HG03159 (cell line): ENCODE results near the gene MAP3K14.
A peak's percentile ranks its signal among the peaks of the same experiment; 100 is the strongest.

ENCODE experiments used
- ATAC-seq: cut with Tn5 transposase; IDR thresholded peaks from one replicate; pipeline ENCODE4 v1.9.1; 2021; ENCODE audit warnings: mild to moderate bottlenecking, moderate library complexity; ENCODE audit not compliant: unreplicated experiment

The MAP3K14 gene

DNA sequence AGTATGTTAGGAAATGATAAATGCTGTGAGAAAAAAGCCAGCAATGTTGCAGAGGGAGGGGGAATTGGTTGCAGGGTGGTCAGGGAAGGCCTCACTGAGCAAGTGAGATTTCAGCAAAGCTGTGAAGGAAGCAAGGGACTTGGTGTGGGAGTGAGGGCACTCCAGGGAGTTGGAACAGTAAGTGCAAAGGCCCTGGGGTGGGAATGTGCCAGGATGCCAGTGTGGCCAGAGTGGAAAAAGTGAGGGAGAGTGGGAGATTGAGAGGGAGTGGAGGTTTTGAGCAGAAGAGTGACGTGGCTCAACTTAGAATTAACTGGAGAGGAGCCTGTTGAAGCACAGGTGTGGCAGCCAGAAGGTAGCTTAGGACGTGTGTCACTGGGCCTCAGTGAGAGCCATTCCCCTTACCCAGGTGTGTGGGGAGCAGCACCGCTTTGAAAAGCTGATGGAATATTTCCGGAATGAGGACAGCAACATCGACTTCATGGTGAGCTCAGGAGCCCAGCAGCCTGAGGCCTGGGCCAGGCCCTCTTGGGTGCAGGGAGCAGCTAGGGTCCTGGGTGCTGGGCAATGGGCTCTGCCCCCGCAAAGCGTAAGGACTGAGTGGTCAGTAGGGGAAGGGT, 78.6 kb downstream of the MAP3K14 start:
- no peak for ATAC-seq

DNA sequence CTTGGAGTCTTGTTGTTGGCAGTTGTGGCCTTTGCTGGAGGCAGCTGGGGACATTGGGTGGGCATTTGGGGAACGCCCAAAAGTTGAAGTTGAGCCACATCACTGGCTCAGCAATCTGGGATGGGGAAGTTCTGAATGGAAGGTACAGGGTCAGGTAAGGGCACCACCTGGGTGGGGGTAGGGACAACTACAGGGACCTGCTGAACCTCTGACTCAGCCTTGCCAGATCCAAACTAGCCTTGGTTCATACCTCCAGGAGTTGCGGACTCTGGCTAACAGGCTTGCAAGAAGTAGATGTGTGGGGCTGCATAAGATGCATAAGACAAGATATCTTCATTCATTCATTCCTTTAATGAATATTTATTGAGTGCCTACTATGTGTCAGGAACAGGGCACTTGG, 79.1 kb downstream of the MAP3K14 start:
- no peak for ATAC-seq

DNA sequence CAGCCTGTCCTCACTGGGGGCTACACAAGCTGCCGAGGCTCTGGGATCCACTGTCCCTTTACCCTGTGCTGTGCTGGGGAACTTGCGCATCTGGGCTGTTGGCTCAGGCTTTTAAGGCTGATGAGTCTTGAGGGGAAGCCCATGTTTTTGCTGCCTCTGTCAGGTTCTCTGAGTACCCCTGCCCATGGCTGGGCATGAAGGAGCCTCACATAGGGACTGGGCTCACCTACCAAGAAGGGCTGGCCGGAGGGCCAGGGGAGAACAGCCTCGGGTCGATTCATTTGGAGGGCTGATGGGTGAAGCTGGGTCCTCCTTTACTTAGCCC, 80.6 kb downstream of the MAP3K14 start:
- ATAC-seq: no peak

DNA sequence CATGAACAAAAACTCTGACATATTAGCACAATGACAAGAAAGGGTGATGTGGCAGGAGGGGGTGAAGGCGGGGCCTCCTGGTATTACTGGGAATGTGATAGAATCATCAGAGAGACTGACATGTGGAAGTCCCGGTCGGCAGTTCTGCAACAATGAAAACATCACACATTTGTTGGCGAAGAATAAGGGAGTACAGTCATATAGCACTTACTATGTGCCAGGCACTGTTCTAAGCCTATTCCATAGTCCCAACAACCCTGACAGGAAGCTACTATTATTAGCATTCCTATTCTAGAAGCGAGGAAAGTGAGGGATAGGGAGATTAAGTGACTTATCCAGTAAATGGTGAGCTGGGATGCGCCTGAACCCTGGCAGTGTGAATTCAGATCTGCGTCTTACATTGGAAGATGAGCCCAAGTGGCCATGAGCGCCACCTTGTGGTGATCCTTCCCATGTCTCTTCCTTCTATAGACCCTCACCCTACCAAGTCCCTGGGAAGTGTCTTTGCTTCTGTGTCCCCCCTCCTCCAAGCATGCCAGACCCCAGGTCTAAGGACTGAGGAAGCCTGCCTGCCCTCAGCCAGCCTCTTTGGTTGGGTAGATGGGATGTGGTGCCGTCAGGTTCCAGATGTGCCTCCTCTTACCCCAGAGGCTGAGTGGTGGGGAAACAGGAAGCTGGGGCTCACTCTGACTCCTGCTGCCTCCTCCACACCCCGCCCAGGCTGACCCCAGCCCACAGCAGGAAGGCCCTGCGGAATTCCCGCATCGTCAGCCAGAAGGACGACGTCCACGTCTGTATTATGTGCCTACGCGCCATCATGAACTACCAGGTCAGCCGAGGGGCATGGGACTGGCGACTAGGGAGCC, 81.2 kb downstream of the MAP3K14 start:
- ATAC-seq: no peak

DNA sequence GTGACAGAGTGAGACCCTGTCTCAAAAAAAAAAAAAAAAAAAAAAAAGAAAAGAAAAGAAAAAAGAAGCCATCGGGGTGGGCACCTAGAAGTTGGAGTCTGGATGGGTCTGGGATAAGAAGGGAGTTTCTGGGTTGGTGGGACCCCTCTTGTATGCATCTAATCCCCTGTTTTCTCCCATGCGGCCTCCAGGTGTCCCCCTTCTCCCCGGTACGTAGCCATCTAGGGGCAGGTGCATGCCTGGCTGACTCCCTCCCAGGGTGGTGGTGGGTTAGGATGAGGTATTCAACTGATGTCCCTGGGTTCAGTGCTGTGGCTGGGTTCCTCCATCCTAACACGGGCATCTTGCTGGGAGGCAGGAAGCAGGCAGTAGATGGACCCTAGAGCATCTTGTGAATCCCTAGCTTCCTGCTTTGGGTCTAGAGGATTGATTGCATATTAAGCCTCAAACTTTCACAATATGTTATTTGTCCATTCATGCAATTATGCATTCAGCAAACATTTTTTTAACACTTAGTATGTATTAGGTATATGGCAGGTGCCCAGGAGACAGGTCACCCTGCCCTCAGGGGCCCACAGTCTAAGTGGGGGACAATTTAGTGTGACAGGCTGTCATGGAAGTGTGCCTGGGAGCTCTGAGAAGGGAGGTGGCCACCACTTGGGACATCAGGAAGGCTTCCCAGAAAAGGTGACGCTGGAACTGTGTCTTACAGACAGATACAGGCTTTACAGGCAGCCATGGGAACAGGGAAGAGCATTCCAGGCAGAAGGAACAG, 82.0 kb downstream of the MAP3K14 start:
- ATAC-seq: no peak

DNA sequence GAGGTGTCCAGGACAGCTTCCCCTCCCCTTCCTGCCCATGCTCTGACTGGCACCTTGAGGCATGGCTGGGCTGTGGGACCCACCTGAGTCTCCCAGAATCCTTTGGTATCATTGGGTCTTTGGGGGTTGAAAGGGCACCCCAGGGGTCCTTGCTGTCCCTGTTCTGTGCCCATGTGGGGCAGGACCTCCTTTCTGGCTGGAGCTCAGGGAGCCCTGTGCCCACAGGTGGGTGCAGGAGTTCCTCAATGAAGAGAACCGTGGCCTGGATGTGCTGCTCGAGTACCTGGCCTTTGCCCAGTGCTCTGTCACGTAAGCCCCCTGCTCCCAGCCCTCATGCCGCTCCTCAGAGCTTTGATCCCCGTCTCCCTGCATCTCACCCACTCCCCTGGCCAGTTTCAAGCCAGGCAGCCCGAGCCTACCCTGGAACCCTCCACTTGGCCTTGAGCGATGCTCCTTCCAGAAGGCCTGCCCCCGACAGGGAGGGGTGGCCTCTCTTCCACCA, 83.3 kb downstream of the MAP3K14 start:
- no peak for ATAC-seq

DNA sequence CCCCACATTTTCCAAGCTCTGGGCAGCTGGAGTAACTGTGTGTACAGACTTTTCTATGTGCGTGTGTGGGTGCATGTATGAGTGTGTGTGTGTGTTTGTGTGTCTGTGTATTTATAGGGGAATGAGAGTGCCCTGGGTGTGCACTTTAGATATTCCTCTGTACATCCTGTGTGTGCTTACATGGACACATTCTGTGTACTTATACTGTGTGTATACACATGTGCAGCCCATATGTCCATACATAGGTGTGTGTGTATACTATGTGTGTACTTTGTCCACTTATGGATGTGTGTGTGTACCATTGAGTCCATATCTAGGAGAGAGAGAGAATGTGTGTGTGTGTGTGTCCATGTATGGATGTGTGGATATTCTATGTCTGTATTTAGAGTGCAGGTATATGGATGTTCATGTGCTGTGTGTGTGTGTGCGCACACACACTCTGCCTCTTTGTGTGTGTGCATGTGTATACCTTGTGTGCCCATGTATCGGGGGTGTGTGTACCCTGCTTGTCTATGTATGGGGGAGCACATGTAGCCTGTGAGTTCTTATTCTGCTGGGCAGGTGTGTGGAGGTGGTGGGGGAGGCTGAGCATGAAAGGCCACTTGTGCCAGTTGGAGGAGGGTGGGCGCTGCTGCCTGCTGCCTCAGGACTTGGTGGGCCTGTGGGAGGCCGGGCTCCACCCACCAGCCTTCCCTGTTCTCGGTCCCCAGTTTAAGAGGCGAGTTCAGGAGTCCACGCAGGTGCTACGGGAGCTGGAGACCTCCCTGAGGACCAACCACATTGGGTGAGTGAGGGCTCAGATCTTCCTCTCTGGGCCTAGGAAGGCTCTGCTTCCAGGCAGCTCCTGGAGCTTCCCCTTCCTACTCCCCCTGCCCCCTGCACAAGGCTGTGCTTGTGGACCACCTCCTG, 84.1 kb downstream of the MAP3K14 start:
- no peak for ATAC-seq

DNA sequence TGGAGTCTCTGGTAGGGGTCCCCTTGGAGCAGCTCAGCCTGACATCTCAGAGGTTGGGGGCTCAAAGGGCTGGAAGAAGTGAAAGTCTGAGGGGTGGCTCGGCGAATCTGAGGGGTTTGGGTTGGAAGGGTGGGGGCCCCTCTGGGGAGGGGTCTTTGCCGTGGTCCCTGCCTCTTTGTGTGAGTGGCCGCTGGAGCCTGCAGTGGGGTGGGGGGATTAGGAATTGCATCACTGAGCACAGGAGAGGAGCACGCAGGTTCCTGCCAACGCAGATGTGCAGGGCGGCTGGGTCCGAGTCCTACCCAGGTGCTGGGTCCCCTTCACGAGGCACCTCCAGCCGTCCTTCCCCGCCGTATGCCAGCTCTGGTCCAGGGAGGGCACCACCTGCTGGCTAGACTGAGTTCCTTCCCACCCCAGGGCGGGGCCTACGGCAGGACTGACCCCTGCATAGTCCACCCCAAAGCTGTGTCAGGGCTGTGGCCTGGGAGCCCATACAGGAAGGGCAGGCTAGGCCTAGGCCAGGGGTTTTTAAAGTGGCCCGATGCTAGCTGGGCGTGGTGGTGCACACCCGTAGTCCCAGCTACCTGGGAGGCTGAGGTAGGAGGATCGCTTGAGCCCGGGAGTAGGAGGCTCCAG, 85.2 kb downstream of the MAP3K14 start:
- no peak for ATAC-seq

DNA sequence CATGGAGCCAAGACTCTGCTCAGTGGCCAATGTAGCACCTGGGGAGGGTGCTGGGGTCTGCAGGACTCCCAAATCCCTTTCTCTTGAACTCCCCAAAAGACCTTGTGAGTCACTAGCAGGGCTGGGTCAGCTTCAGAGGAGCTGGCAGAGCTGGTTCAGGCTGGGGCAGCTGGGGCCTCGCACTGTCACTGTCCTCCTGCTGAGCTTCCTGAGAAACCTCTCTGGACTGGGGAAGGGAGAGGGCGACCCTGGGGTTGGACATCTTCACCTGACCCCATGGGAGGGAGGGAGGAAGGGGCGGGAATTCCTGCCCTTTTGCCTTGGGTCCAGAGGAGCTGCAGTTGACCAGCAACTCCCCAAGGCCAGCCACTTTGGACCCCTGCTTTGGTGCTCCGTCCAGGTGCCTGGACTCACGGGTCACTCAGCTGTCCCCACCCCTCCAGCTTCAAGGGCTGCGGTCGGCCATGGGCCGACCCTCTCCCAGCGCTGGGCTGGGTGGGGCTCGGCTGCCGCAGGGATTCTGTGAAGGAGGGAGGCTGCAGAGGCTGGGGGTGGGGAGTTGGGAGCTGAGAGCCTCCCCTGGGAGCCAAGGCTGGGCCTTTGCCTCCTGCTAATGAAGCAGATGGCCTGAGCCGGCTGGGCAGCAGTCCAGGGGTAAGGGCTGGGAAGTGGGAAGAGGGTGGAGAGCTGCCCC, 85.9 kb downstream of the MAP3K14 start:
- ATAC-seq: no peak

DNA sequence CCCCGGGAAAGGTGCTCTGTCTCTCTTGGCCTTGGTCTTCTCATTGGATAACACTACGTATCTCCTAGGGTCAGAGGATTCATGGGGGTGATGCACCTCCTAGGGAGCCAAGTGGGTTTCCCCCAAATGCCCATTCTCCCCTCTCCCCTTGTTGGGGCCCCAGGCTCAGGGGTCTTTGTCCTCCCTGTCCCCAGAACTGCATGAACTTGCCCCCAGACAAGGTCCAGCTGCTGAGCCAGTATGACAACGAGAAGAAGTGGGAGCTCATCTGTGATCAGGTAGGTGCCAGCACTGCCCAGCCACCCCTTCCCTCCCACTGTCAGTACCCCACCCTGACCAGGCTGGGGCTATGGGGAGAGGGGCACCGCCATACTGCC, 86.4 kb downstream of the MAP3K14 start:
- ATAC-seq: no peak

DNA sequence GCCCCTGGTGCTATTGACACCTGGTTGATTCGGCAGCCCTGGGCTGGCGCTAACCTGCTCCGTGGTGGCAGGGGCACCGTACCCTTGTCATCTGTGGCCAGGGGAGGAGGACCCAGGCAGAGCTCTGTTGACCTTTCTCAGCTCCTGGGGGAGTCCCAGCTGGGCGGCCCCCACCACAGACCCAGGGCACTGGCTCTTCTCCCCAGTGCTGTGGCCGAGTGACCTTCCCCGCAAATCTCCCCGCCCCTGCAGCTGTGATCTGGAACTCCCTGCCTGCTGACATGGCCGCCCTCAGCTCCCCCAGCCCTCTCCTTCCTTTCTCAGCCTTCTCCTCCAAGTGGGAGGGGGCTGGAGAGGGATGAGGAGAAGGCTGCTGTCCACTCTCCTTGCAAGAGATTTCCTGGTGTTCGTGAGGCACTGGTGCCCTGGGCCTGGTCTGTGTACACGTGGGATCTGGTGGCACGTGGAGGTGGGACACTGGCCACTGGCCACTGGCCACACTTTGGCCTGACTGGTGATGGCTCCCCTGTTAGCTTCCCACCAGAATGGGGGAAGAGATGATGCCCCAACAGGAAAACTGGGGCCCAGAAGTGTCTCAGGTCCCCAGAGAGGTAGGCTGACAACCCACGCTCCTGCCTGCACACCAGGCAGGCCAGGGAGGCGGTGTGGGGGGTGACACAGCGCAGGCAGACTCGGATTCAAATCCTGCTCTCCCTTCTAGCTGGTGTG, 87.0 kb downstream of the MAP3K14 start:
- ATAC-seq: no peak

DNA sequence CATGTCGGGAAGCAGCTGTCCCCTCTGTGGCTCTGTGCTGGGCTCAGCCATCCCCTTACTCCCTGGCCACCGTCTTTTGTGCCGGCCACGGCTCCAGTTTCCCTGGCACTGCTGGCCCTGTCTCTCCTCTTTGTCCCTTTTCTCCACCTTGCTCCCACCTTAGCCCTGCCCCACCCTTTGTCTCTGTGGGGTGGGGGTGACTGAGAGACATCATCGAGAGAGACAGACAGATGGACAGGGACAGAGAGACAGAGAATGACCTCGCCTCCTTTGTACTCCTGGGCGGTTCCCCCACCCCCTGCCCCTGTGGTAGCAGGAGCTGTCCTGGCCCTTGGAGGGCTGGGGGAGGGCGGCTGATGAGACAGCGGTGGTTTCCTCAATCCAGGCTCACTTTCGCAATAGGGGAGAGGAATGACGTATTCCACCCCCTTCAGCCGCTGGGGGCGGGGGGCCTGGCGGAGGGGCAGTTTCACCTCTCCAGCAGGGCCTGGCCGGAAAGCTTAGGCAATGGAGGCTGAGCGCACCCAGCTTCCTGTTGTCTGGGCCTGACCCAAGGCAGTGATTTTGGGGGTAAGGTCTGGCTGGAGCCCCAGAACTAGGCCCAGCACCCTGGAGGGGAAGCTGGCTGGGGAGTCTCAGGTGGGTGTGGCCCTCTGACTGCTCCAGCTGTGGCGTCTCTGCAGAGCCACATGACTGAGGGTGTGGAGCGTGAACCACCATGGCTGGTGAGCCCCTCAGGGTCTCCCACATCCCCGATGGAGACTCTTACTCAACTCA, 87.9 kb downstream of the MAP3K14 start:
- ATAC-seq: no peak

DNA sequence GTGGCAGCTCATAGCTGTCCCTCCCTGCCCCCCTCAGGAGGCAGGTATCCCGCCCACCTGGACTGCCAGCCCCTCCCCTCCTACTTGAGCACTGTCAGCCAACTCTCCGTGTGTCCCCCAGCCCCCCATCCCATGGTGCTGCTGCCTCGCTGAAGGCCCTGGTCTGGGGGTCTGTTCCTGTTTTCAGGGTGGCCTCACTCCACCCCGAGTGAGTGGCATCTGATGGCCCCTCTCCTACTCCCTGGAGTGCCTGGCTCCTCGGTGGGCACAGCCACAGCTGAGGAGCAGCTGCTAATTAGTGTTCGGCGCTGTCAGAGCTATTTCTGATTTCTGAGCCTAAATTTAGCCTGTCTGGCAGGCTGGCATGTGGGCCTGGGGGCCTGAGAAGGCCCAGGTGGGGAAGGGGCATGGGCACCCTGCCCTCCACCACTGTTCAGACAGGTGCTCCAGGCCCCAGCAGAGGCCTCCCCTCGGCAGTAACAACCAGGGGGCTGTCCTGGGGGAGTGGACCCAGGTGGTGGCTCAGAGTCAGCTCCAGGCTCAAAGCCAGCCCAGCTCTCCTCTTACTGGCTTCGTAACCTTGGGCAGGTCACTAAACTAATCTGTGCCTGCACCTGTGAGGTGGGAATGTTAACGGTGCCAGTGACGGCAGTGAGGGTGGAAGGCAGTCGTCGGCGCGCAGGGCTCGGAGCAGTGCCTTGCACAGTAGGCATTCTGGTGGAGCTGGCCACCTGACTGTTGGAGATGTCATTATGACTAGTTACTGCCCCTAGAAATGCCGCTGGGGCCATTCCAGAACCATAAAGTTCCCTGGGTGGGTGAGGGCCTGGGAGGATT, 88.7 kb downstream of the MAP3K14 start:
- no peak for ATAC-seq

DNA sequence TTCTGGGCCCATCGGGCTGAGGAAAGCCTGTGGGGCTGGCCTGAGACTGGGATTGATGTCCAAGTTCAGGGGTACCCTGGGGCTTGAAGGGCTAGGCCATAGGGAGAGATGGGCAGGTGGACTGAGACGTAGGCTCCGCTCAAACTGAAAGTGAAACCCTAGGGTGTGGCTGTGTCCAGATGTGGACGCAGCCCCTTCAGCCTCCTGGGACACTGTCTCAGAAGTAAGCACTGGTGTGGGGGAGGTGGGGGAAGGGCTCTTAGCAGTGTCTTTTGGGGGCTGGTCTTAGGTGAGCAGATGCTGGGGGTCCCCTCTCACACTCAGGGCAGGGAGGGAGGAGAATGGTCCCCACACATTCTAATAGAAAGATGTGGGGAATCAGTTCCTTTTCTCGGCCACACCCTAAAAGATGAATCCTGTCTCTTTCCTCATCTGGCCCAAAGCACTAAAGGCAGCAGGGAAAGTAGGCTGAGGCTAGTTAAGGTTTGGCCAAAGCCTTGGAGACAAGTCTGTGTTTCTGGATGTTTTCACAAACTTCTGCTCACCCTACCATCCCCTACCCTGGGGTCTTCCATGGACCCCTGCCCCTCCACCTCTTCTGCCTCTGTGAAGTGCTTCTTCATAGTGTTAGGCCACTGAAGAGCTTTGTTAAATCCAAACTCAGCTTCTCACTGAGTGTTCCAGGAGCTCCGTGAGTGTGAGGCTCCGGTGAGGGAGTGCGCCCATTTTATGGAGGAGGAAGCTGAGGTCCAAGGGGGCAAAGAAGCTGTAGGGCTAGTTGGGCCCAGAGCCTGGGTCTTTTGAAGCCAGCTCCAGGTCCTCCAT, 89.5 kb downstream of the MAP3K14 start:
- ATAC-seq: no peak

DNA sequence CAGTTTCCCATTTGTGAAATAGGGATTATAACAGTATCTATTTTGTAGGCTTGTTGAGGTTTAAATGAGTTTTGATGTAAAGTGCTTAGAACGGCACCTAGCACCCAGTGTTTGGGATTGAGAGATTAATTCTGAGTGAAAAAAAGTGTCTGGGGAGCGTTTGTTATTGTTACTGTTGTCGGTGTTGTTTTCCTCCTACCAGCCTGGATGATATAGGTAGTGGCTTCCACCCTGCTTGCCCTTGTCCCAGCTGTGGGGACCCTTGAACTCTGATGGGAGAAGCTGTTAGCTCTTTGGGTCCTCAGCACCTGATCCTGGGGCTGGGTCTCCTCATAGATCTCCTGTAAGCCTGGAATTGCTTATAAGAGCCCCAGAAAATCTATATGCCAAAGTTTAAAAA, 90.2 kb downstream of the MAP3K14 start:
- no peak for ATAC-seq

DNA sequence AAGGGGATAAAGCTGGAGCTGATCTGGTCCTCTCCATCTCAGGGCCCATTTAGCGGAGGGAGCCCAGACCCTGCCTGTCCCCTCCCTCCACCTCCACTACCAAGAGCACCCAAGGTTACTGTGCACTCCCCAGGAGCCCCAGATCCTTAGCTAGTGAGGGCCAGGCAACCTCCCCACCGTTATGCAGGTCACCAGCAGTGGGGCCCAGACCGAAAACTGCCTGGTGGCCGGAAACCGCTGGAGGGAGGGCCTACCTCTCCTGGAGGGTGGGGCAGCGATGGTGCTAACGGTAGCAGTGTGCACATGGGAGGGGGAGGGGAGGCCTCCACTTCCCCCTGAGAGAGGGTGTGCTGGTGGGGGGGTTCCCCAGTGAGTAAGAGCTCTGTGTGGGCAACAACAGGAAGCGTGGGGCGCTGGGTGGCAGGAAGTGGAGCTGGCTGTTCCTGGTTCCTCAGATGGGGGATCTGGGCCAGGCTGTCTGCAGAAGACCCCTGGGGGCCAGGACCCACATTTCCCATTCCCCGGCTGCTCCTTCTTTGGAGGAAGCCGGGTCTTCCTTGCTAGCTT, 90.8 kb downstream of the MAP3K14 start:
- peak; percentile 31 for ATAC-seq
